HG03039 (cell line): ENCODE measurements around the gene ELMO1.

ENCODE experiments used
- ATAC-seq: cut with Tn5 transposase; IDR thresholded peaks from one replicate; pipeline ENCODE4 v1.9.1; 2021; ENCODE audit warnings: mild to moderate bottlenecking, moderate library complexity; ENCODE audit not compliant: unreplicated experiment

The ELMO1 gene

DNA sequence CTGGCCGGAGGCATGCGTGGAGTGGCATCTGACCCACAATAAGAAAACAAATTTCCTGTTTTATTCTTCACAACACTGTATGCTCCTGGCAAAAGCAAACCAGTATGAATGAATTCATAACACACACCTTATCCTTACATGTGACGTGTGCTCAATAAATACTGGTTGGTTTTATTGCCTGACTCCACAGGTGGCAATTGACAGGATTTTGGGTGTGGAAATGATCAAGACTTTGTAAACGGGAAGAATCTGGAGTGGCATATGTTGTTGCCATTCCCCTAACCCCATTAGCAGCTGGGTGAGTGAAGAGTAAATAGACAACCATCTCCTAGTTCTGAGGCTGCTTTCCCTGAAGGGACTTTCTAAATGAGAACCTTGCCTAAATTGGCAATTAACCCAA is 508.8 kb downstream of the ELMO1 start:
- no peak for ATAC-seq

GRCh38 chr7:36937754-36938563 is 510.7 kb downstream of the ELMO1 start:
- no peak for ATAC-seq

- ATAC-seq, result no peak
These were observed 516.8 kb downstream of the ELMO1 start for GRCh38 chr7:36931892-36932291.

DNA sequence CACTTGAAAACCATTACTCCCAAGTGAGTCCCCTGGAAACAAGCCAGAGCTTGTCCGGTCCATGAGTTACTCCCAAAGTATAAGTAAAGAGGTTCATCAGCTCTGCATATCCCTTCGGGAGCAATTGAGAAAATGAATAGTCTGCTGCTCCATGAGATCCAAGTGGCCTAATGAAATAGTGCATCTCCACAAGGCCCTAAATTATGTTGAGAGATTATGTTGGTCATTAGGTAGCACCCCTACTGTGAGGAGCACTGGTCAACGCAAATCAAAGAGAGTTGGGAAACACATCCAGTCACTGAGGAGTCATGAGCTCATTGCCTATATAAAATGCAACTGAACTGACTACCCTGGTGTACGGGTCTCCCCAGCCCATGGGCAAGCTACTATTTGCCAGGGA is 518.9 kb downstream of the ELMO1 start:
- no peak for ATAC-seq

DNA sequence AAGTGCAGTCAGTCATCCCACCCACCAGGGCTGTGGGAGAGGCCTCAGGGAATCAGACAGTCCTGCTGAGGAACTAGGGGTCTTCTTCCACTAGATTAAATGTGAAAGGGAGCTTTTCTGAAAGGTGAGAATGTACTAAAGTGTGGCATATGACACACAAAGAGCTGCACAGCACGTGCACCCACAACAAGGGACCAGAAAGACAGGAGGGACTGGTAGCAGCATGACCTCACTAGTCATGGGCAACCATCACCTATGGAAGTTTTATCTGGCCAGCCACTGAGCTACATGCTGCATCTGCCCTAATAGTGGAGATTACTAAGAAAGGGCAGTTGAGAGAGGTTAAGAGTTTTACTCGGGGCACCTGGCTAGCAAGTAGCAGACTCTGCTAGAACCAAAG is 519.9 kb downstream of the ELMO1 start:
- no peak for ATAC-seq

DNA sequence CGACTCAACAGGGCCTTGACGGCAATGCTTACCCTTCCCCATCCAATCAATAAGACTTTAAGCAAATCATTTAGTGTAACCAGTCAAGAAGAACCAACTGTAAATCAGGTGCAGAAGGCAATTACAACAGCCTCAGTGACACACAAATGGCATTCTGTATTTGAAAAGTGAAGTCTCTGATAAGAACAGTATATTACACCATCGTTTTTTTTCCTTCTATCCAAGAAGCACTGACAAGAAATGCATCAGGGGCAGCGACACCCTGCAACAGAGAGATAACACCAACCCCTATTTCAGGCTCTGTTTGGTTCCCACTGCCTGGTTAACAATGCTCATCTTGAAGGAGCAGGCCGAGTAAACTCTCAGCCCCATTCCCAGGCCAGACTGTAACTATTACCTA is 520.4 kb downstream of the ELMO1 start:
- ATAC-seq, result no peak

DNA sequence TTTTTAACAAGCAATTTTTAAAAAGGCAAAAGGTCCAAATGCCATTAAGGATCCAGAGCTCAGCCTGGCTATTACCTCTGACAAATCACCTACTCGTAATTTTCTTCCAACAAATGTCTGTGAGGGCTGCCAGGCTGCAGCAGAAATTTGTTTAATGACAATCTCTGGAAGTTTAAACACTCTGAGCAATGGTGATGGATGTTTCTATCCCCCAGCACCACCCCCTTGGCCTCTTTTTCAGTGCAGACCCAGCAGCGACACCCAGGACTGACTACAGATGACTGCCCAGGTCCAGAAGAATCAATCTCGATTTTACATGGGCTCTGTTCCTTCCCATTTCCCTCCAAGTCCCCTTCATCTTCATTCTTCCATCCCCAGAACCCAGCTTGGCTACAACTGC is 523.0 kb downstream of the ELMO1 start:
- ATAC-seq, result no peak

DNA sequence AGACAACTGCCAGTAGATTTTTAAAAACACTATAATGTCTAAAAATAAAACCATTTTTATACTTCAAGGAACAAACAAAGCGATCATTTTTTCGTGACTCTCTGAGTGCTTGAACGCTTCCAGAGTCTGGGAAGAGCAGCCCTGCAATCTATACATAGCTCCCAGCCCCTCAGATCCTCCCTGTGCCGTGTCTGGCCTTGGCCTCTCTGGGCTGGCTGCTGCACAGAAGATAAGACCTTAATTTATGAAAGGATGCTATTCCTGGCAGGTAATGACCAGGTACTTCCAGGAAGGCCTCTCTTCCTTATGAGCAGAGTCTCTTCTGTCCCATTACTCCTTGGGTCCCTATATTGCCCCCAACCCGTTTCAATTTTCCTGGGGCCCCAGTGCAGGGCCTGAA is 523.5 kb downstream of the ELMO1 start:
- ATAC-seq, result no peak

- ATAC-seq, result no peak
These were observed 524.7 kb downstream of the ELMO1 start for GRCh38 chr7:36923943-36924436.

- ATAC-seq, result no peak
These were observed 525.5 kb downstream of the ELMO1 start for GRCh38 chr7:36923185-36923584.

DNA sequence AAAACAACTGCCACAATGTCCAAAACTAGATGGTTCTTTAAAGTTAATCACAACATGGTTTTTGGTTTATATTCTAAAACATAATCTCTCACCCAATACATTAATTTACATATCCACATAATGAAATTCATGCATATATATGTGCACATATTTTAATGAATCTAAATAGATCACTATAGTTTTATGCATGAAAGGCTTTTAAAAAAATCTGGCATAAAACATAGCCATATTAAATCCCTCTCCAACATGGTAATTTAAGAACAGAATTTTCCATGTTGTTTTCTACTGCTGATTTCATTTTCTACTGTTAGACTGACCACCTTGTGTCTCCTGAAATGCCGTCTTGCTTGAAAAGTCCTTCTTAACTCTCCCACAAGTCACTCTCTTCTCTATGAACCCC is 528.2 kb downstream of the ELMO1 start:
- no peak for ATAC-seq

DNA sequence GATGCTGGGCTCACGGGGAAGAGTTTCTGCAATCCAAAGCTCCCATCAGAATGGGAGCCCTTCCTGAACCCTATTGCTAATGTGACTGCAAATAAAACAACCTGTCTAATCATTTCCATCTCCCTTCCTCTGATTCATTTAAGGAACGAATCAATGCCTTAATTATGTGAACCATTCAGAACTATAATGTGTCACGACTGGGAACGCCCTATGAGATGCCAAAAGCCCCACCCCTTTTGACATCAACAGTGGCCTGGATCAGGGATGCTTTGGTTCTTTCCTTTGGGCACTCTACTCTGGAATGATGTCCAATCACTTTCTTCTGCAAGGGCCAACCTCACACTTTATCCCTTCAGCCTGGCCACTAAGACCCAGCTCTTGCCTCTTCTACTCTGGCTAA is 528.9 kb downstream of the ELMO1 start:
- ATAC-seq, result no peak

DNA sequence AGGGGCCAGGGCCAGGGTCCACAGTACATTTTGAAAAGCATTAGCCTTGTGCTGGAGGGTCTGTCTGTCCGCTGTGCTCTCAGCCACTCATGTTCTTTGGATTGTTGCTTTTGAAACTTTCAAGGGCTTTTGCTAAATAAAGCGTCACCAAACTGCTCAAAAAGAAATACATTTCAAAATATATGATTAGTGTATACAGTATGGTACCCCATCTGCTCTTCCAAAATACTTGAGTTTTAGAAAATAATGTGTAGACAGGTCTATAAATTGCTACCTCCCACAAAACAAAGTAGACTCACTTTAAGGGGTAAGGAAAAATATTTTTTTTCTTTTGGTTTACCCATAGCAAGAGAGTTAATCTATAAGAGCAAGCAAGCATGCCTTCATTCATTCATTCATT is 530.1 kb downstream of the ELMO1 start:
- ATAC-seq, result no peak

GRCh38 chr7:36916619-36917018 is 532.0 kb downstream of the ELMO1 start:
- ATAC-seq, result no peak

- ATAC-seq, result no peak
These were observed 532.5 kb downstream of the ELMO1 start for GRCh38 chr7:36916116-36916515.

- no peak for ATAC-seq
These were observed 536.9 kb downstream of the ELMO1 start for GRCh38 chr7:36911788-36912187.

DNA sequence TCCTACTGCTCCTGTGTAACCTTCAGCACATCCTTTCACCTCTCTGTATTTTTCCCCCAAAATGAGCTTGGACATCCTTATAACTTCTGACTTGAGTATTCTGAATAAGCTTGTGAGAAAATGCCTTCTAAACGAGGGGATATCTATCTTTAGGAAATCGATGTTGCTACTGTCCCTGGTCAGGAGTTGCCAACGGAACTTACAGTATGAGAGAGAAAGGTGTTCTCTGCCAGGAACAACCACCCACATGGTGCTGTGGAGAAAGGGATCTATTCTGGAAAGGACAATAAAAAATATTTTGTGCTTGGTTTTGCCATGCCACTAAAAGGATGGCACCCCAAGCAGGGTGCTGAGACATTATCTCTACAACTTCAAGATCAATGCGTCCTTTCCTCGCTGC is 537.8 kb downstream of the ELMO1 start:
- no peak for ATAC-seq

- no peak for ATAC-seq
These were observed 538.3 kb downstream of the ELMO1 start for GRCh38 chr7:36910401-36910800.

DNA sequence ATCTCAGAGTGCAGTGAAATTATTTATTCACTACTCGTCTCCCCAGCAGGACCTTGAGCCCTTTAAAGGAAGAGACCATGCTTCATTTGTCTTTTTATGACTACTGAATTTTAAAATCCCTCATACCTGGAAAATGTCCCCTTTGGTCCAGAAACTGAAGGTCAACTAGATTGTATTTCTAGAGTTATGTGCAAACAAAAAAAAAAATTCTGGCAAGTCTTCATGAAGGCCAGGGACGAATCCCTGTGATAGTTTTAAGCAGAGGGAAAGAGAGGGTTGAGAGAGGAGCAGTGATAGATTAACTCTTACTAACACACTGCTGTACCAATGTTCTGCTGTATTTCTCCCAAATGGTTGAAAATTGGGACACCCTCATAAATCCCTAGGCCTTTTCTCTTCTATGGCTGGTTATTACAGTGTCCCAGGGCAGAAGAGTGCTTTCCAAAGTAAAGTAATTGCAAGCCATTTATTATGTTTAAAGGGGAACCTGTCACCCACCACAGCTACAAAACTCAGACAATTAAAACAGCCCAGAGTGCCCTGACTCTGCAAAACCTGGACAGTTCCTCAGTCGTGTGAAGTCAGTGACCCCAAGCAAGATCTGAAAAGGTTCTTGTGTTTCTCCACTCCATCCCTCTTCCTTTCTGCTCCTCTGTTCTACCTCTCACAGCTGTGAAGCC is 541.6 kb downstream of the ELMO1 start:
- no peak for ATAC-seq

DNA sequence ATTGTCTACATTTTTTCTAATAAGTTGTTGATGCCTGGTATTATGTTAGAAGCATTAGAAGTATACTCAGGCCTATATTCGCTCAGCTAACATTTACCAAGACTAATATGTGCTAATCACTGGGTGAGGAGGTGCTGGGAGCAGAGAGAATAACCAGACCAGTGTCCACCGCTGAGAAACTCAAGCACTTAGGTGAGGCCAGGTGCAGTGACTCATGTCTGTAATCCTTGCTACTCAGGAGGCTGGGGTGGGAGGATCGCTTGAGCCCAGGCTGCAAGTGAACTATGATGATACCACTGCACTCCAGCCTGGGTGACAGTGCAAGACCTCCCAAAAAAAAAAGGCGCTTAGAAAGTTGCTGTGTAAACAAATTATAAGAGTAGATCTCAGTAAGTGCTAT is 542.2 kb downstream of the ELMO1 start:
- ATAC-seq, result no peak

GRCh38 chr7:36905841-36906240 is 542.8 kb downstream of the ELMO1 start:
- ATAC-seq, result no peak

GRCh38 chr7:36904802-36905201 is 543.9 kb downstream of the ELMO1 start:
- no peak for ATAC-seq
